Smooth muscle cell (in vitro differentiated cells): ENCODE data around the gene SLC16A5. TPM values are rescaled to one million over a fixed set of nuclear protein-coding genes. Genes with fewer than 3 reads are reported as not detected.

Experiments used
- DNase-seq: peaks from one replicate; lab custom pipeline; 2025; ENCODE audit not compliant: unreplicated experiment; lab: John Stamatoyannopoulos, UW
- H2AFZ ChIP-seq: fragments of 200-600 bp; sonication (generic); 2 replicates; pipeline ENCODE4 v1.6.0; 2016; ENCODE audit warnings: antibody characterized with exemption, low read depth, mild to moderate bottlenecking
- H3F3A ChIP-seq: fragments of 200-600 bp; sonication (generic); 2 replicates; pipeline ENCODE4 v1.6.0; 2017; ENCODE audit warnings: antibody characterized with exemption, low read depth
- H3K27ac ChIP-seq: fragments of 200-600 bp; sonication (generic); 2 replicates; pipeline ENCODE4 v1.5.1; 2016; ENCODE audit warnings: low read depth, mild to moderate bottlenecking
- H3K27me3 ChIP-seq: fragments of 200-600 bp; sonication (generic); 2 replicates; pipeline ENCODE4 v1.6.1; 2016; ENCODE audit warnings: low read depth, mild to moderate bottlenecking
- H3K36me3 ChIP-seq: fragments of 200-600 bp; sonication (generic); 2 replicates; pipeline ENCODE4 v1.5.1; 2016; ENCODE audit warnings: low read depth
- H3K4me1 ChIP-seq: fragments of 200-600 bp; sonication (generic); 2 replicates; pipeline ENCODE4 v1.5.1; 2016; ENCODE audit warnings: low read depth
- H3K4me2 ChIP-seq: fragments of 200-600 bp; sonication (generic); 2 replicates; pipeline ENCODE4 v1.6.0; 2016; ENCODE audit warnings: mild to moderate bottlenecking
- H3K4me3 ChIP-seq: fragments of 200-600 bp; sonication (generic); 2 replicates; pipeline ENCODE4 v1.5.1; 2016; ENCODE audit warnings: mild to moderate bottlenecking
- H3K79me2 ChIP-seq: fragments of 200-600 bp; sonication (generic); 2 replicates; pipeline ENCODE4 v1.6.0; 2016; ENCODE audit warnings: low read depth, mild to moderate bottlenecking
- H3K9ac ChIP-seq: fragments of 200-600 bp; sonication (generic); 2 replicates; pipeline ENCODE4 v1.6.0; 2016; ENCODE audit warnings: low read depth
- H3K9me3 ChIP-seq: fragments of 200-600 bp; sonication (generic); replicated peaks from 2 replicates; pipeline ENCODE4 v1.5.1; 2016; ENCODE audit warnings: low read depth
- H4K20me1 ChIP-seq: fragments of 200-600 bp; sonication (generic); 2 replicates; pipeline ENCODE4 v1.6.0; 2016; ENCODE audit warnings: low read depth
- CTCF ChIP-seq: fragments of 200-600 bp; sonication (generic); IDR thresholded peaks from 2 replicates; pipeline ENCODE4 v1.5.1; 2017; ENCODE audit warnings: borderline replicate concordance, mild to moderate bottlenecking, antibody characterized with exemption; ENCODE audit not compliant: insufficient read depth, poor library complexity, severe bottlenecking
- WGBS: methylation state at CpG from one replicate; pipeline ENCODE4 v1.1.7; 2016; ENCODE audit warnings: low lambda C conversion rate; 5-methylcytosine and 5-hydroxymethylcytosine counted together
- polyA plus RNA-seq: library from polyadenylated mRNA; unstranded; fragments of >200 nt; fragmentation: Nextera tagmentation; extraction: Ambion mirVana; gene quantifications from 2 replicates; pipeline ENCODE4 v1.2.1, GENCODE V29; 2016
- total RNA-seq: library from RNA; depleted of rRNA; stranded (reverse); fragments of >200 nt; gene quantifications from 2 replicates; pipeline ENCODE4 v1.2.3, GENCODE V29; 2014

Gene SLC16A5
- total and polyA plus RNA-seq, 2 experiments from 2014 or later = 17.1 to 22.0 TPM

GRCh38 chr17:75064460-75064859 is 23.3 kb upstream of the SLC16A5 start:
- H3K79me2 ChIP-seq = no peaks in the 10 kb centered on the region
- WGBS = 94% methylated on average over 8 of the region's 8 CpGs

DNA sequence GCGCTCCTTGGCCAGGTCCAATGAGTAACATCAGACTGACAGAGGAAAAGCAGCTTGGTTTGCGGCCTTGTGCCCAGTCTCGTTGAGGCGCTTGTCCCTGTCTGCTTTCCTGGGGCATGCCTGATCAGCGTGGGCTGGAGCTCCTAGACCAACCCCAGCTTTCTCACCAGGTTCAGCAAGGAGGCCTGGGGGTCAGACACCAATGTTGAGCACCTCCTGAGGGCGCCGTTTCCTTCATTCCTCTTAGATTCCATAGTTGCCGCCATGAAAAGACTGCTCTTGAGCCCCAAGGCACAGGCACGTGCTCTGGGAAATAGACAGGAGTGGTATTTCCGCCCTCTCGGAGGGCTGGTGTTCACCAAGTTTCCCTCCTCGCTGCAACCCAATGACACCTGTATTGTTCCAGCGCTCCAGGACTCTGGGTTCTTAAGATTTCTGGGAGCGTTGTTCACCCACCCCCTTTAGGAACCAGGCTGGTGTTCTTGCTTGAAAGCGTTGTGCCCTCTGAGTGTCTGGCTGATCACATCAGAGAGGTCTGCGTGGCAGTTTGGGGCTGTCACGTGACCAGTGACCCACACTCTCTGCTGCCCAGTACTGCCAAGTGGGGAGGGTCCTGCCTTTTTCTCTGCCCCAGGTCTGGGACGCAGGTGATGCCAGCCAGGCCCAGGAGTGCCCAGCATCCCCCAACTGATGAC is 22.7 kb upstream of the SLC16A5 start:
- no peak overlapping the region for H3K9ac ChIP-seq
- no peaks in the 10 kb centered on the region for H3K4me1 ChIP-seq
- H3K27ac ChIP-seq = no peak overlapping the region
- no peaks in the 10 kb centered on the region for H4K20me1 ChIP-seq
- no peak for TF ChIP-seq CTCF
- DNase-seq = no peak
- no peak overlapping the region for H2AFZ ChIP-seq
- 94% methylated on average over 18 of the region's 18 CpGs for WGBS
- no peak overlapping the region for H3K4me2 ChIP-seq
- H3K9me3 ChIP-seq = no peaks in the 10 kb centered on the region
- no peaks in the 10 kb centered on the region for H3K36me3 ChIP-seq
- no peaks in the 10 kb centered on the region for H3F3A ChIP-seq
- H3K4me3 ChIP-seq = no peak overlapping the region
- no peaks in the 10 kb centered on the region for H3K27me3 ChIP-seq
- no peaks in the 10 kb centered on the region for H3K79me2 ChIP-seq

More at GRCh38 chr17:75064460-75064859, 23.3 kb upstream of the SLC16A5 start:
- H3K36me3 ChIP-seq = no peaks in the 10 kb centered on the region
- H3K4me3 ChIP-seq = no peak overlapping the region
- no peak overlapping the region for H3K4me2 ChIP-seq
- peaks cover 4% of the 10 kb centered on the region for H3F3A ChIP-seq
- H3K27ac ChIP-seq = no peak overlapping the region
- no peak for DNase-seq
- H3K27me3 ChIP-seq = no peaks in the 10 kb centered on the region
- no peak overlapping the region for H2AFZ ChIP-seq
- H3K9me3 ChIP-seq = no peaks in the 10 kb centered on the region
- no peak overlapping the region for H3K9ac ChIP-seq
- peaks cover 3% of the 10 kb centered on the region for H4K20me1 ChIP-seq
- H3K4me1 ChIP-seq = no peaks in the 10 kb centered on the region
- TF ChIP-seq CTCF = no peak

- Histone ChIP-seq H3K4me3 (no peak overlapping the region), H4K20me1 (no peaks in the 10 kb centered on the region), H3K27ac (peak overlapping the region; percentile 1), H3K4me1 (no peaks in the 10 kb centered on the region), H3K4me2 (no peak overlapping the region), H3K36me3 (no peaks in the 10 kb centered on the region), H3K79me2 (no peaks in the 10 kb centered on the region), H3F3A (no peaks in the 10 kb centered on the region), H2AFZ (no peak overlapping the region), H3K27me3 (no peaks in the 10 kb centered on the region), H3K9me3 (no peaks in the 10 kb centered on the region), H3K9ac (no peak overlapping the region)
- DNase-seq = no peak
- TF ChIP-seq CTCF = no peak
- WGBS = 89% methylated on average over 6 of the region's 6 CpGs
Observed at GRCh38 chr17:75065562-75066151, 22.1 kb upstream of the SLC16A5 start.
